GM19239 (cell line): ENCODE measurements around the gene RNF114.

ENCODE experiments used
- DNase-seq: peaks from one replicate; pipeline ENCODE4 v3.0.0; 2011; ENCODE audit warnings: low spot score; ENCODE audit not compliant: insufficient read length
- FAIRE-seq: peaks from 2 replicates; lab custom pipeline; 2011; peaks lifted over from hg19 to GRCh38; lab: Jason Lieb, UNC

Gene RNF114

DNA sequence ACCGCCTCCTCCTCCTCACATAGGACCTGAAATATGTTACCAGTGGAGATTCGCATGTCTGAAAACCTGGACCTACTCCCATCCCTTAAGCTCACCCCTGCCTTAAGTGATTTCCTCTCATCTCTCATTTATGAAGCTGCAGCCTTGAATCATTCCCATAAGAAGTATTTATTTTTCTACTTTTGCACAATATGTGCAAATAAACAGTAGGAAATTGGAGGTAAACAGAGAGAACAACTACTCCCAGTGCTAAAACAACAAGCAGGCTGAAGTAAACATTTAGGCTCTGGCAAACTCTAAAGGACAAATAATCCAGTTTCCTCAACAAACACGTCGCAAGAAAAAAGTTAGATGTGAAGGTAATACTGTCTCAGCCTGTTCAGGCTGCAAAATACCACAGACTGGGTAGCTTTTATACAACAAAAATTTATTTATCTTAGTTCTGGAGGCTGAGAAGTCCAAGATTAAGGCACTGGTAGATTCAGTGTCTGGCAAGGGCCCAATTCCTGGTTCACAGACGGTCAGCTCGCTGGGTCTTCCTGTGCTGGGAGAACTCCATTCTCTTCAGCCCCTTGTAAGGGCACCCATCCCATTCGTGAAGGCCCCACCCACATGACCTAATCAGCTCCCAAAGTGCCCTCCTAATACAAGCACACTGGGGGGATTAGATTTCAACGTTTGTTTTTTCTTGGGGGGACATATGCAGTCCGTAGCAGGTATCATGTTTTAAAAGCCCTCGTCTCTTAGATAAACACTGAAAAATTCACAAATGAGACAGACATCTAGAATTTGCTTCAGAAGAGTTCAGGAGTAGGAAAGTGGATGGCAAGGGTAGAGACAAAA lies 36.4 kb upstream of the RNF114 start:
- no peak for FAIRE-seq
- no peak for DNase-seq

DNA sequence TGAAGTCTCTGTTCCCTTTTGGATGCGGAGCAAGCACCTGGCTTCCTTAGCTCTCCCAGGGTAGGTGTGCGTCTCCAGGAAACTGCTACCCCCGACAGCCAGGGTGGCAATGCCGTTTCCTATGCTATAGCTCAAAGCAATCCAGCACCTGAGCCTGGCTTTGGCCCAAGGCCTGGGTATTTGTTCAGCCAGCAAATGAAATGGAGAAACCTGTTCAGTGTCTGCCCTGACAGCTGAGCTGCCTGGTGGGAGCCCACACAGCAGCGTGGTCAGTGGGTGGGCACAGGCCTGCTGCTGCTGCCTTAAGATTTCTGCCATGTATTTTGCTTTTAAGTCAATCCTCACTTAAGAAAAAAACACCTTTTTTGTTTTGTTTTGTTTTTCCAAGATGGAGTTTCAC lies 34.6 kb upstream of the RNF114 start:
- FAIRE-seq: no peak
- DNase-seq: no peak

DNA sequence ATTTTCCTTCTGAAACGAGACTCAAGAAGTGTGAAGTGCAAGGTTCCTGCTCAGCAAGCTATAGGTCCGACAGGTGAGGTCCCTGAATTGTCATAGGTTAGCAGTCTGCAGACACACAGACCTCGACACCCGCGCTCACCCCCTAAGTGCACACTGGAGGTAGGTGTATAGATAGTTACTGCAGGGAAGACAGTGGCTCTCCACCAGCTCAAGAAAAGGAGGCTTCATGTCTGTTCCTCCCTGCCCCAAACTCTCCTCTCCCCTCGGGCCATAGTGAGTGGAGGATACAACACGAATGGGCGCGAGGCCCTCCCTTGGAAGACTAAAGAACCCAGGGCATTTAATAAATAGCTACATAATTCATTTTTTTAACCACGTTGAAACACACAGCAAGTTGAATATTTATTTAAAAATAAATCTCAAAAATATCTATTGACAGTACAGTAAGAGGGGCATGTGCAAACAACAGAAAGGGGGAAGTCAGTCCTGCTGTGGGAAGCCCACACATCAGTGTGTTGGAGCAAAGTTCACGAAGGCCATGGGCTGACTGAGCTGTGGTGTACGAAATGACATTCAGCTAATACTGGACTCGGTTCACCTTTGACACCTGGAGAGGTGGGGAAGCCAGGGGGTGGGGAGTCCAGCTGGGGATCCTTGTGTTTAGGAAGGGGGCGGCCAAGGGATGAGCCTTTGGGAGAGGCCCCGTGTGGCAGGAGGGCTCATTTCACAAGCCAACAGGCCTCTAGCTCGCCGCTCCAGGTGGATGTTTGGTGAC lies 31.6 kb upstream of the RNF114 start:
- FAIRE-seq: no peak
- no peak for DNase-seq

DNA sequence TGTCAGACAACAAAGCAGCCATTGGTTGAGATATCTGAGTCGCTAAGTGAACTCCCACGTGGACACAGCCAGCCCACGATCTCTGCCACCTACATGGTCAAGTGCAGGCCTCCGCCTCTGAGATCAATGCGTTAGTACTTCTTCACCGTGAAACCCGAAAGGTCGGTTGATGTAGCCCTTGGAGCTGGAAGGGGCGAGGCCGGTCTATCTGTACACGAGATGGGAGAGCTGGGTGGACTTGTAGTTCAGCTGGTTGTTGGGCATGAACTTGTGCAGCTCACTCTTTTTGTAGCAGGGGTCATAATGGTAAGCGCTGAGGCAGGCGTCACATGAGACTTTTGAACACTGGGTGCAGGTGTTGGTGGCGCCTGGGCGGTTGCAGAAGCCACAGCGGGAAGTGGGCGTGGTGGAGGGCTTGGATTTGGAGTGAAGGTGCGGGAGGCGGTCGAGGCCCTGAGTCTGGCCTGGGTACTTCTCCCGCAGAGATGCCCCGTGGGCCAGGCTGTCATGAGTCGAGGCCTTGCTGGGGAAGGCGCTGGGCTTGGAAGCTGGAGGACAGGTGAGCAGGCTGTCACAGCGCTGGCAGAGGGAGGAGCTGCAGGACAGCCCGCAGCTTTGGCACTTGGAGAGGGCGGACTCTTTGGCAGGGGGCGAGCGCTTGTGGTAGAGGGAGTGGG lies 30.6 kb upstream of the RNF114 start:
- DNase-seq (no peak), FAIRE-seq (no peak)

DNA sequence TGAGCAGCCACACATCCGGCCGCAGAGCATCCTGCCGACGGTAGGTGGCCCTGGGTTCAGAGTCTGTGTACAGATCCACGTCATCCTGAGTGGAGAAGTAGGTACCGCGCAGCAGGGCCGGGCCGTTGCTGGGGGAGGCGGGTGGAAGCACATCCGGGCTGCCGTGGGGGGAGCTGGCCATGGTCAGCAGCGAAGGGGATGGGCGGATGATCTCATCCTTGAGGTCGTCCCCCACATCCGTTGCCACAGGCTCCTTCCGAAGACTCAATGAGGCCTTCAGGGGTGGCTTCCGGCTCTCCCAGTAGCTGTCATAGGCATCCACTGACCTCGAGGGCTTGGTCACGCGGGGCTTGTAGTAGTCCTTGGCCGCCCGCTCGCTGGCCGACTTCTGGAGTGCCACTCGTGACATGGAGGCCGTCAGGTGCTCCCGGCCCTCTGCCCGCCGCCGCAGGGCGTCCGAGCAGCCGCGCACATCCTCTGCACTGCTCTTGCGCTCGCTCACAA lies 30.0 kb upstream of the RNF114 start:
- FAIRE-seq (no peak), DNase-seq (no peak)

DNA sequence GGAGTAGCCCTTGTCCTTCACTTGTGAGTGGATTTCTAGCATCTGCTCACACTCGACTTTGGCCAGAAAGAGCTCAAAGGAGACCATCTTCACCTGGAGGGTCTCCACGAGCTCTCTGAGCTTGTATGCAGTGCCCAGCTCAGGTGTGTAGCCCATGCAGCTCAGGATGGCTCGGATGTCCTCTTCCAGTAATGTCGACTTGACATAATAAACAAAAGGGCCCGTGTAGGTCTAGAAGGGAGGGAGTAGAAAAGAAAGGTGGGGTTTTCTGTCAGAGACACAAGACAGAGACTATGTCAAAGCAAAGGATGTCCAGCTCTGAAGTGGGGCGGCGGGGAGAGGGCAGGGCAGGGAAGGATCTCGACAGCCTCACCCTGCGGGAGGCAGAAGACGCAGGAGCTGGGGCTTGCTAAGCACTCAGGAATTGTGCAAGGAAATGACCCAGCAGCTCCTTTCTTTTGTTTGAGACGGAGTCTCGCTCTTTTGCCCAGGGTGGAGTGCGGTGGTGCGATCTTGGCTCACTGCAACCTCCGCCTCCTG lies 29.5 kb upstream of the RNF114 start:
- FAIRE-seq (no peak), DNase-seq (no peak)

DNA sequence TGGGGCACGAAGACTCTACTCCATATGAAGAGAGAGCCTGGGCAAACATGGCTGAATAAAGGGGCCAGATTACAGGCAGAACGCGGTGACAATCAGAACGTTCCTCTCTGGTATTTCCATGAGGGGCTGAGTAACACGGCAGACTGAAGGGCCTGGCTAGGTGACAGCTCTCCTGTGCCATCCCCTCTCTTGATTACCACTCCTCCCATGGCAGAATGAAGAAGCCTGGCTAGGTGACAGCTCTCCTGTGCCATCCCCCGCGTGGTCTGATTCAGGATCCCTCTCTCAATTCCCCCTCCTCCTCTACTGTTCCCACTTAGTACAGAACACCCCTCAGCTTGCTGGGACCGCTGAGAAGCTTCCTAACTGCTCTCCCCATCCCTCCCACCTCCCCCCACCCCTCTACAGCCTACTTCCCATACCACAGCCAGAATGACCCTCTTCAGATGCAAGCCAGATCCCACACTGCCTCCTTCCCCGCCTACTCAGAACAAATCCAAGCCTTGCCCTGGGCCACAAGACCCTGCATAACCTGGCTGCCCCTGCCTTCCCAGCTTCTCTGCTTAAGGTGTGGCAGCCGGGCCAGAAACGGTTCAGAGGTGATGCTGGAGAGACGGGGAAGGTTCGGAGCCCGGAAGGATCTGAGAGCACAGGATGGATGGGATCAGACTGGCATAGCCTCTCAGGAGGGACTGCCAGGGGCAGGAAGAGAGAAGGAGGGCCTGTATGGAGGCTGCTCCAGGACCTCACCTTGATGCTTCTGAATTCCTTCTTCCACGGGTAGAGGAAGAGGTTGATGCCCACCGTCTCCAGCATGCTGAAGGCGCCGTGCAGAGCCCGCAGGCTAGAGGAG lies 28.6 kb upstream of the RNF114 start:
- DNase-seq: no peak

DNA sequence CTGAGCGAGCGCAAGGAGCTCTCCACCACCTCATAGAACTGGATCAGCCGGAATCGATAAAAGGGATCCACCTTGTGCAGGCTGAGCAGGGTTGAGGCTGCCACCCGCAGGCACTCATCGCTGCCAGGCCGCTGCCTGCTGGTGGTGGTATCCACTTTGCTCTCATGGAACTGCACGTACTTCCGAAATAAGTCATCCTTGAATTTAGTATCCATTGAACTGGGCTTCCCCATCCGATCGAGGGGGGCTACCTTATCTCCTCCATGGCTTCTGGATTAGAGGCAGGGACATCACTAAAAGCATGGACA lies 28.0 kb upstream of the RNF114 start:
- DNase-seq (no peak), FAIRE-seq (no peak)

More for the DNA sequence above, 28.6 kb upstream of the RNF114 start:
- no peak for FAIRE-seq

DNA sequence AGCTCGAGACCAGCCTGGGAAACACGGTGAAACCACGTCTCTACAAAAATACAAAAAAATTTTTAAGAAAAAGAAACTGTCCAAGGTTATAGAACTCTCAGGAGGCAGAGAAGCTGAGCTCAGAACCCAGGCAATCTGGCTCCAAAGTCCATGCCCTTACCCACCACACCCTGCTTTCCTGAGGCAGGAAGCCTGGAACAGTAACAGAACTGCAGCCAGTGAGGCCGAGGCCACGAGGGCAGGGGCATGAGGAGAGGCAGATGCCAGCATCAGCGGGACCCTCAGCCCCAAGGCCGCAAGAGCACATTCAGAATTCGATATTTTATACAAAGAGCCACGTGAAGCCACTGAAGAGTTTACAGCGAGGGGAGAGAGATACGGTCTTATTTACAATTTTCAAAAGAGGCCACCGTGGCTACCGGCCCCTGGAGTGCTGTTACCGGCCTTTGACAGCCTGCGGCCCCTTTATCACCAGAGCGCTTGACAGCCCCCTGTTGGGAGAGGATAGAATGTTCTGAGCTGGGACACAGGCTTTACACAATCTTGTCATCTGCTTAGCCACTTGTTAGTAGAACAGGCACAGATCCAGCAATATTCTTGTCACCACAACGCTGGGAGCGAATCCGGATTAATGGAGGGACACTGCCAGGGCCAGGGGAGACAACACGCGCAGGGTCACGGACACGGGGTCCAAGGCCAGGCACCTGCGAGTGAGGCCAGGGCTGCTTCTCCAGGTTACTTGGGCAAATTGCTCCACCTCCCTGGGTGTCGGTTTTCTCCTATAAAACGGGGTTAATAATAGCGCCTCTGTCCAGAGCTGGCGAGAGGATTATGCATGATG lies 26.5 kb upstream of the RNF114 start:
- DNase-seq: no peak
- no peak for FAIRE-seq

DNA sequence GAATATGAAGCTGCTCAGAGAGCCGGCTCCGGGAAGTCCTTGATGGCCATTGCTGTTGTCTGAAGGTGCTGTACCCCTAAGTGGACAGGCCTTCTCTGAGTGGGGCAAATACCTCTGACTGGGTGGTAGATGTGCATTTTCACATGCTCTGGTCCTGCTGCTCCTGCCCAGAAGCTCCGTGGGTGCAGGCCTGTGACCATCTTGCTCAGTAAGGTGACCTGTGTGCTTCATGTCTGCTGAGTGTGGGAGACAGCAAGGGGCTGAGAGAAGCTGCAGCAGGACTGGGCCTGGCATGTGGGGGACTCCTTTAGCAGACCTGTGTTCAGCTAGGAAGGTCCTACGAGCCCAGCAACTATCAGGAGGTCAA lies 25.9 kb upstream of the RNF114 start:
- no peak for FAIRE-seq
- DNase-seq: no peak

DNA sequence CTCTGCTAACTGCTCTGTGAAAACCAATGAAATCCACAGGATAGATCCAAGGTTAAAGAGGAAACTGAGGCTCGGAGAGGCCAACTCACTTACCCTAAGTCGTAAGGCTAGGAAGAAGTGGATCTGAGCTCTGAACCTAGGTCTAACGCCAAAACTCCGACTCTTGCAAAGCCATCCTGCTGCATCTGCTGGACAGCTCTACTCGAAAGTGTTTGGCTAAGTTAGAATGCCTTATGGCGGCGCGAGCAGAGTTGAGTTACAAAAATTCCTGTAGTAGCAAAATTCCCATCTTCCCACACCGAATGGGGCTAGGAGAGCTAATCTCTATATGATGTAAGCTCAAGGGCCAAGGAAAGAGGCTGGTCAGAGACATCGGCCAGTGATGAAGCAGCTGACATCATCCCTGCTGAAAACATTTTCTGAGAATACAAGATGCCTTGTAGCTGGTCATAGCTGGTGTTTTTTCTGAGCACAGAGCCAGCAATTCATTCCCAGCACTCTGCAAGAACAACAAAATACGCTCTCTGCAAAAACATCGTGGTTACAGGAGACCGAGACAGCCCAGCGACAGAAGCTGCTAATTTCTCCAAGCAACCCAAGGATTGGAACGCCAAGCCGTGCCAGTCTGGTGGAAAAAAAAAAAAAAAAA lies 22.7 kb upstream of the RNF114 start:
- FAIRE-seq (no peak), DNase-seq (no peak)

DNA sequence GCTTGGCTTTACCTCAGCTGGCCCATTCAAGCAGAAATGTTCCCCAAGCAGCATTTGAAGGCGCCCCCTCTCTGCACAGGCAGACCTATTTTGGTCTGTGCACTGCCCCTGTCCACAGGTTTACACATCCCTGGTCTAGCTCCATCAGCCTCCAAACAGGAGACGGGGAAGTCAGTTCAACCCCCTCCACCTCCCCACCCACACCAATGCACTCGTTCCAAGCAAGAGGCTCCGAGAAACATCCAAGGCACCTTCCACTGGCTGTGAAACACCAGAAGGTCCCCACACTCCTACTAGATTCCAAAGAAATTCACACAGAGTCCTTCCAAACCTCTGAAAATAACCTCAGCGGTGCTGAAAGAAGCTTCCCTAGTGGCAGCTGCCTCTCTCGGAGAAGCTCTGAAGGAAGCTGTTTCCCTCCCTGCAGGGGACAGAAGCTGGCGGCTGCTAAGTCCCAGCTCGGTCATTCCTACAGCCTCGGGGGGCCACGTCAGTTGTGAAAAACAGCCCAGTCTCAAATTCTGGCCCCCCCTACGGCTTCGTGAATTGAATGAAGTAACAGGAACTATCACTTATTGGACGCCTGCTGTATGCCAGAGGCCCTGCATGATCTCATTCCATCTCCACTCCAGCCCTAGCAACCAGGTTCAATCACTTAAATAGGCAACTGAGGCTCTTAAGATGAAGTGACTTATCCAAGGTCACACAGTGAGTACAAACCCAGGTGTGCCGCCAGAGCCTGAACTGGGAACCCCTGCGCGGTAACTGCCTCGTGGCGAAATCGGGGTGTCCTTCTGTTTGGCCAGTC lies 21.7 kb upstream of the RNF114 start:
- FAIRE-seq: no peak

DNA sequence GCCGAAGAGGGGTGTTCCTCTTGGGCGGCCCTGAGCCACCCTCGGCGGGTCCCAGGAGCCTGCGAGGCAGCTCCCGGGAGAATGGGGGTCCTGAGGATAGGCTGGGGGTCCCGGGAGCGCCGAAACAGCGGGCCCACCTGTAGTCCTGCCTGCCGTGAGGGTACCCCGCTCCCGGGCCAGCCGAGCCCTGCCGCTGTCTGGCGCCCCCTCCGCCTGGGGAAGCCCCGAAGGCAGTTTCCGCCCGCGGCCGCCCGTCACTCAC lies 21.1 kb upstream of the RNF114 start:
- FAIRE-seq (no peak), DNase-seq (no peak)

More for the DNA sequence above, 21.7 kb upstream of the RNF114 start:
- no peak for DNase-seq

DNA sequence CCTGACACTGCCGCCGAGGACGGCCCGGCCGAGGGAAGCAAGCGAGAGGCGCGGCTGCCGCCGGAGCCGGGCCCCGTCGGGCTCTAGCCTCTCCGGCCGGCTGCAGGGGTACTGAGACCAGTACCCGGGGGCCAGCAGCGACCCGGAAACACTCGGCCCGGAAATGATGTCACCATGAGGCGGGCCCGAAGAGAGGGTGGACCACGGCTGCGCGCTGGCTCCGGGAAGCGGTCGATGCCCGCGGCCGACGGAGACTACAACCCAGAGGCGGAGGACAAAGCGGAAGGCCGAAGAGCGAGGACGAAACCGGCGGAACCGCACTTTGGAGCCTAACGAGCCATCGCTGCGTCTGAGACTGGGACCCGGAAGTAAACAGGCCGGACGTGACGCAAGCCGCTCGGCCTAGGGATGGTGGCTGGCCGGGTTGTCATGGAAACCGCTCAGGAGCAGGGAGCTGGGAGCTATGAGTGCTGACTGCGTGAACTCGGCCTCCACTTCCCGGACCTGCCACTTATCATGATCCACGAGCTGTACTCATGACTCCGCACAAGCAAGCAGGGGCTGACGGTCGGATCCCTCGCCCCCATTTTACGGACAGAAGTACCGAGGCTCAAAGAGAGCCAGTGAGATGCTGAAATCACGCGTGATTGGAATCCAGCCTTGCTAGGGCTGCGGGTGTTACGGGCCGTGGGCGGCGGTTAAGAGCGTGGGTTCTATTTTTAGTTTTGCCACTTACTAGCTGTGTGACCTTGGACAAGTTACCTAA lies 20.6 kb upstream of the RNF114 start, which contains the start of gene SPATA2:
SPATA2 (minus strand) TSS at position 150 of the 766 bp plus-strand sequence. CDS start 7,039 bp downstream, outside the sequence.
- FAIRE-seq (peak; percentile 89), DNase-seq (peak; percentile 97)

DNA sequence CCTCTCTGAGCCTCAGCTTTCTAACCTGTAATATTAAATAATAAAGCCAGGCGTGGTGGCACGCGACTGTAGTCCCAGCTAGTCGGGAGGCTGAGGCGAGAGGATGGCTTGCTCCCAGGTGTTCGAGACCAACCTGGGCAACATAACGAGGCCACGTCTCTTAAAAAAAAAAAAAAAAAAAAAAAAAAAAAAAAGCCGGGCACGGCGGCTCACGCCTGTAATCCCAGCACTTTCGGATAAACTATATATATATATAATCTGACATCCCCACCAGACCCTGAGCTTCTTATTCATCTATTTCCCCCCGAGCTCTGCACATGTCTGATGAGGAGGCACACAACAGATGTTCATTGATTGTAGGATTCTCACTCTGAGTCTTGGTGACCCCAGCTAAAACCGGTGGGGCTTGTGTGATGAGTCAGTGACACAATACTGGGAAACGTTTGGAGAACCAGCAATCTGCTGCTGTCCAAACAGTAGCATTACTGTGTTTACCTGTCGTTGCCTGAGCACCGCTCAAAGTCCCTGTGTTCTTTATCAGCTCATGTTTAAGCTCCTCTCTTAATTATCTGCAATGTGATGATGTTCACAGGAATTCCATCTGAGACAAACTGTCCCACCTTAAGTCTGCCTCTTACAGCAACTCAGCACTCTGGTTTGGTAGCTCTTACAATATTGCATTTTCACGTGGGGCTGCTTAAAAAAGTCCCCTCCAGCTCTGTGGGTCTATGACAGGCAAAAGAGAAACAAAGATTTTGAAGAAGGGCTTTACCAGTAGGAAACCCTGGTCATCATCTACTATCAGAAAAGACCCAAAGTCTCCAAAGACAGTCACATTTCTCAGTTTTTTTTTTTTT lies 19.8 kb upstream of the RNF114 start:
- FAIRE-seq (no peak), DNase-seq (no peak)

DNA sequence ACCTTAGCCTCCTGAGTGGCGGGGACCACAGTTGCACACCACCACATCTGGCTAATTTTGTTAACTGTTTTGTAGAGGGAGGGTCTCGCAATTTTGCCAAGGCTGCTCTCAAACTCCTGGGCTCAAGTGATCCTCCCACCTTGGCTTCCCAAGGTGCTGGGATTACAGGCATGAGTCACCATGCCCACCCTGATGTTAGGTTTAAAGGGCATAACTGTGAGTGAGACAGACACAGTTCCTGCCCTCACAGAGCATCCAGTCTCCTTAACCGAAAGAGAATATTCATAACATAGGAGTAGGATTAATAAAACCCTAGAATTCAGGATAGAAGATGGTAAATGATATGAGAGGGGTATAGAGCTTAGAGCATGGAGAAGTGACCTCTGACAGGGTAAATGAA lies 17.8 kb upstream of the RNF114 start:
- no peak for FAIRE-seq

More for the DNA sequence above, 17.8 kb upstream of the RNF114 start:
- DNase-seq: no peak
